ENCODE data around the gene SNHG17. TPM values are rescaled to one million over a fixed set of nuclear protein-coding genes. Genes with fewer than 3 reads are reported as not detected.
"Not testable (repeated sequence)": the region's sequence is repeated elsewhere in the genome, so short reads cannot be mapped to it uniquely, and the experiment has no call there.

Gene SNHG17
- total RNA-seq, 2 donors from 2014 or later = 8.9 to 38.9 TPM

GRCh38 chr20:38434301-38434741 is 807 bp downstream of the SNHG17 start:
- Histone ChIP-seq H3K4me3 (peak overlapping the region; percentile 88), H3K27ac (peak overlapping the region; percentile 73 to 79), H3K9me3 (no peaks in the 10 kb centered on the region), H3K36me3 (peaks cover 39% of the 10 kb centered on the region), H3K4me1 (ENCODE audit: control insufficient read depth in 1 of 2, low read depth in 2 of 2) (peaks cover 7 to 13% of the 10 kb centered on the region in 2 donors), H3K27me3 (replicated peaks; ENCODE audit: insufficient read depth) (no peaks in the 10 kb centered on the region)
- TF ChIP-seq CTCF (IDR thresholded peaks at IDR 0.05) = no peak
- ATAC-seq (ENCODE audit: insufficient number of reproducible peaks, low FRiP score, low read depth) (no peak), DNase-seq (ENCODE audit: low spot score) (no peak)

- ATAC-seq (ENCODE audit: insufficient number of reproducible peaks, low FRiP score, low read depth) (no peak), DNase-seq (ENCODE audit: low spot score) (no peak)
- Histone ChIP-seq H3K4me3 (peak overlapping the region; percentile 88), H3K9me3 (no peaks in the 10 kb centered on the region), H3K27me3 (replicated peaks; ENCODE audit: insufficient read depth) (no peaks in the 10 kb centered on the region), H3K27ac (no peak overlapping the region), H3K4me1 (ENCODE audit: control insufficient read depth in 1 of 2, low read depth in 2 of 2) (peaks cover 7 to 13% of the 10 kb centered on the region in 2 donors), H3K36me3 (peaks cover 48% of the 10 kb centered on the region)
- no peak for TF ChIP-seq CTCF (IDR thresholded peaks at IDR 0.05)
Observed at GRCh38 chr20:38433304-38433972, 1.7 kb downstream of the SNHG17 start.

- peaks cover 7 to 13% of the 10 kb centered on the region in 2 donors for H3K4me1 ChIP-seq (ENCODE audit: control insufficient read depth in 1 of 2, low read depth in 2 of 2)
- not testable (repeated sequence) for ATAC-seq (ENCODE audit: insufficient number of reproducible peaks, low FRiP score, low read depth); H3K9me3 ChIP-seq; H3K27me3 ChIP-seq (replicated peaks; ENCODE audit: insufficient read depth); DNase-seq (ENCODE audit: low spot score); H3K4me3 ChIP-seq; H3K27ac ChIP-seq
- peaks cover 53% of the 10 kb centered on the region for H3K36me3 ChIP-seq
Observed at GRCh38 chr20:38432870-38433269, 2.3 kb downstream of the SNHG17 start.

- peaks cover 57% of the 10 kb centered on the region for H3K36me3 ChIP-seq
- no peaks in the 10 kb centered on the region for H3K27me3 ChIP-seq (replicated peaks; ENCODE audit: insufficient read depth)
- peaks cover 7 to 13% of the 10 kb centered on the region in 2 donors for H3K4me1 ChIP-seq (ENCODE audit: control insufficient read depth in 1 of 2, low read depth in 2 of 2)
- no peak for TF ChIP-seq CTCF (IDR thresholded peaks at IDR 0.05)
- H3K9me3 ChIP-seq = no peaks in the 10 kb centered on the region
- DNase-seq (ENCODE audit: low spot score) (no peak), ATAC-seq (ENCODE audit: insufficient number of reproducible peaks, low FRiP score, low read depth) (no peak)
- H3K27ac ChIP-seq = no peak overlapping the region
- H3K4me3 ChIP-seq = no peak overlapping the region
Observed at GRCh38 chr20:38432292-38432691, 2.8 kb downstream of the SNHG17 start.

- H3K27ac ChIP-seq = no peak overlapping the region
- H3K4me1 ChIP-seq (ENCODE audit: control insufficient read depth in 1 of 2, low read depth in 2 of 2) = peaks cover 7 to 13% of the 10 kb centered on the region in 2 donors
- H3K27me3 ChIP-seq (replicated peaks; ENCODE audit: insufficient read depth) = no peaks in the 10 kb centered on the region
- no peak overlapping the region for H3K4me3 ChIP-seq
- no peaks in the 10 kb centered on the region for H3K9me3 ChIP-seq
- H3K36me3 ChIP-seq = peaks cover 61% of the 10 kb centered on the region
- no peak for ATAC-seq (ENCODE audit: insufficient number of reproducible peaks, low FRiP score, low read depth)
- no peak for TF ChIP-seq CTCF (IDR thresholded peaks at IDR 0.05)
- DNase-seq (ENCODE audit: low spot score) = no peak
Observed at GRCh38 chr20:38430679-38431325, 4.3 kb downstream of the SNHG17 start.

Measured in thoracic aorta (tissue), 2 donors.